DMS153 (cell line): ENCODE data around the gene GSE1.
A peak's percentile ranks its signal among the peaks of the same experiment; 100 is the strongest.

Experiments
- DNase-seq: peaks from one replicate; lab custom pipeline; 2025; lab: John Stamatoyannopoulos, UW

Gene GSE1

GRCh38 chr16:85573696-85574641, 39.2 kb upstream of the GSE1 start:
- DNase-seq, result no peak

GRCh38 chr16:85574672-85575475, 38.2 kb upstream of the GSE1 start:
- DNase-seq, result peak; percentile 41

- no peak for DNase-seq
These were observed 37.2 kb upstream of the GSE1 start for GRCh38 chr16:85575920-85576319.

- no peak for DNase-seq
These were observed 36.2 kb upstream of the GSE1 start for GRCh38 chr16:85576944-85577343.

GRCh38 chr16:85577899-85578598, 35.1 kb upstream of the GSE1 start:
- DNase-seq, result no peak

GRCh38 chr16:85578599-85578948, 34.5 kb upstream of the GSE1 start:
- no peak for DNase-seq

- DNase-seq, result no peak
These were observed 33.9 kb upstream of the GSE1 start for GRCh38 chr16:85579191-85579590.

- no peak for DNase-seq
These were observed 33.1 kb upstream of the GSE1 start for GRCh38 chr16:85579923-85580580.

- DNase-seq, result no peak
These were observed 32.4 kb upstream of the GSE1 start for GRCh38 chr16:85580684-85581083.

GRCh38 chr16:85582229-85582991, 30.7 kb upstream of the GSE1 start:
- DNase-seq, result no peak

- DNase-seq, result no peak
These were observed 29.5 kb upstream of the GSE1 start for GRCh38 chr16:85583491-85584181.

- no peak for DNase-seq
These were observed 28.9 kb upstream of the GSE1 start for GRCh38 chr16:85584267-85584666.

- no peak for DNase-seq
These were observed 28.3 kb upstream of the GSE1 start for GRCh38 chr16:85584819-85585282.

- DNase-seq, result no peak
These were observed 27.4 kb upstream of the GSE1 start for GRCh38 chr16:85585711-85586110.

- DNase-seq, result no peak
These were observed 26.6 kb upstream of the GSE1 start for GRCh38 chr16:85586380-85587104.

GRCh38 chr16:85587762-85588556, 25.2 kb upstream of the GSE1 start:
- no peak for DNase-seq

GRCh38 chr16:85588562-85589503, 24.3 kb upstream of the GSE1 start:
- no peak for DNase-seq
